T47D (cell line): ENCODE results near the gene SLC2A8.

Source experiments
- DNase-seq, 2 experiments: peaks; one replicate each; pipeline versions ENCODE4 v3.0.0 to v3.0.0-alpha.2; 2011 to 2012; ENCODE audit warnings: low read depth in 1 of 2, low spot score in 1 of 2
- JUND ChIP-seq: IDR thresholded peaks from 2 replicates; pipeline ENCODE4 v1.6.1; 2012; ENCODE audit warnings: low read depth
- in situ Hi-C: cut with HindIII; loops from 2 replicates; pipeline ENCODE4 v1.10.0; 2016; ENCODE audit warnings: low sequenced_read_pairs, low pct_unique_long_range_greater_than_20kb

SLC2A8 gene

GRCh38 chr9:127396808-127397645 is at the start of gene SLC2A8:
TSS of gene SLC2A8 (plus strand) at chr9:127397169. CDS start at chr9:127397231, 62 bp downstream.
- TF ChIP-seq JUND, result no peak
- in situ Hi-C loops, result no loop called here

GRCh38 chr9:127347831-127348776 is 48.9 kb upstream of the SLC2A8 start:
- no peak for TF ChIP-seq JUND
- in situ Hi-C loops, result no loop called here
- DNase-seq, result peak; percentile 40 to 58

More at GRCh38 chr9:127396808-127397645, at the start of gene SLC2A8:
- DNase-seq, result peak; percentile 94 to 100

GRCh38 chr9:127349483-127350113 is 47.4 kb upstream of the SLC2A8 start:
- in situ Hi-C loops, result no loop called here
- no peak for DNase-seq
- no peak for TF ChIP-seq JUND

- in situ Hi-C loops, result no loop called here
- DNase-seq, result no peak
- TF ChIP-seq JUND, result no peak
These were observed 45.5 kb upstream of the SLC2A8 start for GRCh38 chr9:127351182-127352166.

GRCh38 chr9:127353882-127354281 is 43.1 kb upstream of the SLC2A8 start:
- in situ Hi-C loops, result no loop called here
- no peak for DNase-seq
- TF ChIP-seq JUND, result no peak

GRCh38 chr9:127356906-127357305 is 40.1 kb upstream of the SLC2A8 start:
- no peak for TF ChIP-seq JUND
- in situ Hi-C loops, result no loop called here
- no peak for DNase-seq

- in situ Hi-C loops, result no loop called here
- DNase-seq, result no peak
- TF ChIP-seq JUND, result no peak
These were observed 38.9 kb upstream of the SLC2A8 start for GRCh38 chr9:127358023-127358535.

GRCh38 chr9:127358770-127359169 is 38.2 kb upstream of the SLC2A8 start:
- in situ Hi-C loops, result no loop called here
- no peak for DNase-seq
- TF ChIP-seq JUND, result no peak

- in situ Hi-C loops, result no loop called here
- no peak for DNase-seq
- no peak for TF ChIP-seq JUND
These were observed 36.7 kb upstream of the SLC2A8 start for GRCh38 chr9:127360250-127360649.

- peak in 1 of 2 experiments; percentile 49 for DNase-seq
- TF ChIP-seq JUND, result no peak
- in situ Hi-C loops, result no loop called here
These were observed 36.1 kb upstream of the SLC2A8 start for GRCh38 chr9:127360829-127361228.

- no peak for TF ChIP-seq JUND
- in situ Hi-C loops, result no loop called here
- DNase-seq, result peak; percentile 31 to 52
These were observed 35.4 kb upstream of the SLC2A8 start for GRCh38 chr9:127361561-127361960.

GRCh38 chr9:127362829-127363228 is 34.1 kb upstream of the SLC2A8 start:
- in situ Hi-C loops, result no loop called here
- no peak for TF ChIP-seq JUND
- DNase-seq, result no peak
